Superior temporal gyrus (tissue), 1 donor: ENCODE measurements around the gene IPO13.
A peak's percentile ranks its signal among the peaks of the same experiment; 100 is the strongest.

Experiments used
- DNase-seq: peaks from one replicate; pipeline ENCODE4 v3.0.0-alpha.2; 2016; ENCODE audit errors: extremely low spot score

The IPO13 gene

DNA sequence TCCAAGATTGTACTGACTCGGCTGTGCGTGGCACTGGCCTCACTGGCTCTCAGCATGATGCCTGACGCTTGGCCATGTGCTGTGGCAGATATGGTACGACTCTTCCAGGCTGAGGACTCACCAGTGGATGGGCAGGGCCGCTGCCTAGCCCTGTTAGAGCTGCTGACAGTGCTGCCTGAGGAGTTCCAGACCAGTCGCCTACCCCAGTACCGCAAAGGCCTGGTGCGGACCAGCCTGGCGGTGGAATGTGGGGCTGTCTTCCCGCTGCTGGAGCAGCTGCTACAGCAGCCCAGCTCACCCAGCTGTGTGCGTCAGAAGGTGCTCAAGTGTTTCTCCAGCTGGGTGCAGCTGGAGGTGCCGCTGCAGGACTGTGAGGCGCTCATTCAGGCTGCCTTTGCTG, 2.9 kb downstream of the IPO13 start:
- no peak for DNase-seq

GRCh38 chr1:43951021-43951985, 4.6 kb downstream of the IPO13 start:
- no peak for DNase-seq

- DNase-seq, result peak; percentile 62
Observed at GRCh38 chr1:43952731-43953346, 6.1 kb downstream of the IPO13 start.

DNA sequence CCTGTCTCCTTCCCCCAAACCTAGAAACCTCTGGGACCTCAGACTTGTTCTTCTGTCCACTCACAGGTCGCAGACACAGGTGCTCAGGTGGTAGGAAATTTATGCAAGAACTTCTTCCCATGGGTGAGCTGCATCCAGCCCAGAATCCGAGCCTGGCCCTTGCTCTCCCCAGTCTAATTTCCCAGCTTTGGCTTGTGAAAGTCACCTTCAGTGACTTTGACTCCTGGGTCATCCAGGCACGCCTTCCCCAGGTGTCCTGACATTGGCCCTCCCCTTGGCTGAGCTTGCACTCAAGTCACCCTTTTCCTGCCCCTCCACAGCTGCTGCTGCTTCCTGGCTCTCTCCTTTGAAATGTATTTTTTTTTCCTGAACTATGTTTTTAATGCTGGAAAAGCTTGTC, 6.6 kb downstream of the IPO13 start:
- no peak for DNase-seq

DNA sequence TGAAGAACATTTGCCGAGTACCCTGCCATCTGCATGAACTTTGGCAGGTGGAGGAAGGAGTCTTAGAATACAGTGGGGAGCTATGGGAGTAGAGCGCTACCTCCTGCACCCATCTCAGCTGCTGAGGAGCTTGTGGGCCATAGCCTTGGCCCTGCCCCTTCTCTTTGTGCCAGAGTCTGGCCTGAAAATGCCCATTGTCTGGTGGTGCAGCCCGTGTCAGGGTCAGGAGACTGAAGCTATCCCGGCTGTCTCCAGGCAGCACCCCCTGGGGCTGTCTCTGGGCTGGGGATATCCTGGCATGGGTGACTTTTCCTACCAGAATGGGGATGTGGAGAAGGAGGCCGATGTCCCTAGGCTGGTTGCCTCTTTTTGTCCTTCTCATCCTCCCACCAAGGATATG, 7.3 kb downstream of the IPO13 start:
- peak; percentile 94 for DNase-seq

DNA sequence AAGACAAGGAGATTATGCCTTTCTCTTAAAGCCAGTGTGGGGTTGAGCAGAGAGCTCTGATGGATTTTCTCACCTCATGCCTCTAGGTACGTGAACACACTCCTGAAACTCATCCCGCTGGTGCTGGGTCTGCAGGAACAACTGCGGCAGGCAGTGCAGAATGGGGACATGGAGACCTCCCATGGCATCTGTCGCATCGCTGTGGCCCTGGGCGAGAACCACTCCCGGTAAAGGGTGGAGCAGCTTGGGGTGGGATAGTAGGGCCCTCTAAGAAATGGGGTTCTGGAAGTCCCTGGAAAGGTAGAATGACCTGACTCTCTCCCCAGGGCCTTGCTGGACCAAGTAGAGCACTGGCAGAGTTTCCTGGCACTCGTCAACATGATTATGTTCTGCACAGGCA, 9.5 kb downstream of the IPO13 start:
- DNase-seq, result no peak

- DNase-seq, result no peak
Observed at GRCh38 chr1:43957407-43958040, 10.8 kb downstream of the IPO13 start.

DNA sequence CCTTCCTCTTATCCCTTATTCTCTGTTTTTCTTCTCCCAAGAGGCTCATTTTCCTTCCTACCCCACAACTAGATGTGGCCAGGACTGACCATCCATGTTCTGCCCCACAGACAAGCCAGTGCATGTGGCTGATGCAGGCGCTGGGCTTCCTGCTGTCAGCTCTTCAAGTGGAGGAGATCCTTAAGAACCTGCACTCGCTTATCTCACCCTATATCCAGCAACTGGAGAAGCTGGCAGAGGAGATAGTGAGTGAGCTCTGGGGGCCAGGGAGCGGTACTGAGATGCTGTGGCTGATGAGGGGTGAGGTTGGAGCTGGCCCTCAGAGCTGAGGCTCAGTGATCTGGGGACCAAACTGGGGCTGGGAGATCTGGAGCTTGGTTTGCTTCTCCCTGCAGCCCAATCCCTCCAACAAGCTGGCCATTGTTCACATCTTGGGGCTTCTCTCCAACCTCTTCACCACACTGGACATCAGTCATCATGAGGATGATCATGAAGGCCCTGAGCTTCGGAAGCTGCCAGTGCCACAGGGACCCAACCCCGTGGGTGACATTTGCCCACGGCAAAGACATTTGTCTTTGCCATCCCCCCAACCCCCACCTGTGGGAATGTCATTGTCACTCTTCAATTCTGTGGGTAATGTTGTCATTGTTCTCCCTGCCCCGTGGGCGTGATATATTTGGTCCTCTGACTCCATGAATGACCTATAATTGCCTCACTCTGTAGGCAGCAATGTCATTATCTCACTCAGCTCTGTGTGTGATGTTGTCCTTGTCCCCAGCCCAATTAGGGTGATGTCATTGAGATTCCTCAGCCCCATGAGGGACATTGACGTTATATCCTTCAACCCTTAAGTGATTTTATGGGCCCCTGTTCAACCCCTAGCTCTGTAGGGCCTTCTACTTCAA, 11.9 kb downstream of the IPO13 start:
- peak; percentile 57 for DNase-seq

DNA sequence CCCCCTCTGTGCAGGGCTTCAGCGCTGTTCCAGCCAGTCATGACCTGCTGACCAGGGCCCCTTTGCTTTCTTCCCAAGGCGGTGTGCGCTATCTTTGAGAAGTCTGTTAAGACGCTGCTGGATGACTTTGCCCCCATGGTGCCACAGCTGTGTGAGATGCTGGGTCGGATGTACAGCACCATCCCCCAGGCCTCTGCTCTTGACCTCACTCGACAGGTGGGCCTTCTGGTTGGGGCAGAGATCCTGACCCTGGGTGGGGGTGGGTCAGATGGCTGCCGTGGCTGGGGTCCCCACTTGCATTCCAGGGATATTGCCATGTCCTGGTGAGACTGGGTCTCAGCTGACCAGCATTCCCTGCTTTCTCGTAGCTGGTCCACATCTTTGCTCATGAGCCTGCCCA, 14.0 kb downstream of the IPO13 start:
- no peak for DNase-seq

GRCh38 chr1:43961692-43962091, 14.9 kb downstream of the IPO13 start:
- no peak for DNase-seq

GRCh38 chr1:43962324-43962723, 15.6 kb downstream of the IPO13 start:
- DNase-seq, result peak; percentile 84

DNA sequence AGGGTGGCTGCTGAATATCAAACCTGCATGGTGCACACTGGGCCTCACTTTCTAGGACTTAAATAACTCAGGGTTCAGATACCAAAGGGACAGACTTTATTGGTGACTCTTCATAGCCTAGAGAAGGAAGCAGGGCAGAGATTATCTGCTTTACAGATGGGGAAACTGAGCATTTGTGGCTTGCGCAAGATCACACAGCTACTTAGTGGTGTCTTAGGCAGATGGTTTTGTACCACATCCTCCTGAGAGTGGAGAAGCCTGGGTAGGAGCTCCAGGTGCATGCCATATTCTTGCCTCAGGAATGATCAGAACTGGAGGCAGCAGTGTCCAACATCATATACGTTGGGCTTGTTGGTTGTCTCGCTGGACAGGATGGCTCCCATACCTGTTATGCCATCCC, 16.3 kb downstream of the IPO13 start:
- no peak for DNase-seq

DNA sequence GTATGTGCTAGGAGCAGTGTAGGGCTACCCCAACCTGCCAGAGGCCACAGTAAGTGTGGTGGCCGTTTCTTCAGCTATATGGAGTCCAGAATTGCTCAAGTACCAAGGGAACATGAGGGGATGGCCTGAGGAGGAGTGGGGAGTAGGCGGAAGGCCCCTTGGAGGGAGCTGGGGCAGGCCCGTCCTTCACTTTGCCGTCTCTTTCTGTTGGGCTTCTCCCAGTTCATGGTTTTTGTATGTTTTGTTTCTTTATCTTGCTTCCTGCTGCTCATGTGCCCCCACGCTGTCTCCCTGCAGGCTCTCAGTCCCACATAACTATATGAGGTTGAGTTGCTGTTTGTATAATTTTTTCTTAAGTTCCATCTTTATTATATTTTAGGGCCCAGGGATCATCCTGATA, 17.1 kb downstream of the IPO13 start:
- DNase-seq, result no peak

- no peak for DNase-seq
Observed at GRCh38 chr1:43965316-43965715, 18.6 kb downstream of the IPO13 start.

- no peak for DNase-seq
Observed at GRCh38 chr1:43968348-43968948, 21.7 kb downstream of the IPO13 start.

DNA sequence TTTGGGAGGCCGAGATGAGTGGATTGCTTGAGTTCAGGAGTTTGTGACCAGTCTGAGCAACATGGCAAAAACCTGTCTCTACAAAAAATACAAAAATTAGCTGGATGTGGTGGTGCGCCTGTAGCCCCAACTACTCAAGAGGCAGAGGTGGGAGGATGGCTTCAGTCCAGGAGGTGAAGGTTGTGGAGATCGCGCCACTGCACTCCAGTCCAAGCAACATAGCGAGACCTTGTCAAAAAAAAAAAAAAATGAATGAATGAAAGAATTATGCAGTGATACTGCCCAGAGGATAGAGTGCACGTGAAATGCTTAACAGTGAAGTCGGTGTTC, 22.6 kb downstream of the IPO13 start:
- DNase-seq, result no peak

DNA sequence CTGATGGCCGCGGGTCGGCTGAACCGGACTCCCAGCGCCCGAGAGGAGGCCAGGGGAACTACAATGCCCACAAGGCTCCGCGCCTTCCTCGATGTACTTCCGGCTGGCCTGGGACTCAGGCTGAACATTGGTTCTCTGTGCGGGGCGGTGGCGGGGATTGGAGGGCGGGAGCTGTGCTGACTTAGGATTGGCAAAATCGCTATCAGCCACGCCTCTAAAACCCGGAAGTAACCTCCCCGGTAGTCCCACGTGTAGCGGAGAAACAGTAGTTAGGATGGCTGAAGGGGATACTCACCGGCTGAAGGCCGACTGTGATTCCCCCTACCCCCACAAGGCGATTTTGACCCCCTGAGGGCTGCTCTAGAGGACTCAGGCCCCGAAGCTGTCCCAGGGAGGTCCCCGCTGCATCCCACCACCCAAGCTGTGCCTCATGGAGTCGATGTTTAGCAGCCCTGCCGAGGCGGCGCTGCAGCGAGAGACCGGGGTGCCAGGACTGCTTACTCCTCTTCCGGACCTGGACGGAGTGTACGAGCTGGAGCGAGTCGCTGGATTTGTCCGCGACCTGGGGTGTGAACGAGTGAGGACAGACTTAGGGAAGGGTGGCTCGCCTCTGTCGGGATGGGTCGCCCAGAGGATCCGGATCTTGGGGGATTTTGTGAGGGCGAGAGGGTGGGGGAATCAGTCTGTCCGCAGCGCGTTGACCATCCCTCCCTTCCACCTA, 23.2 kb downstream of the IPO13 start, which contains the start of gene DPH2:
Gene DPH2, plus strand, starts transcription at position 265 of the 721 bp plus-strand sequence. Its CDS starts 166 bp downstream, at position 431.
- peak; percentile 98 for DNase-seq

DNA sequence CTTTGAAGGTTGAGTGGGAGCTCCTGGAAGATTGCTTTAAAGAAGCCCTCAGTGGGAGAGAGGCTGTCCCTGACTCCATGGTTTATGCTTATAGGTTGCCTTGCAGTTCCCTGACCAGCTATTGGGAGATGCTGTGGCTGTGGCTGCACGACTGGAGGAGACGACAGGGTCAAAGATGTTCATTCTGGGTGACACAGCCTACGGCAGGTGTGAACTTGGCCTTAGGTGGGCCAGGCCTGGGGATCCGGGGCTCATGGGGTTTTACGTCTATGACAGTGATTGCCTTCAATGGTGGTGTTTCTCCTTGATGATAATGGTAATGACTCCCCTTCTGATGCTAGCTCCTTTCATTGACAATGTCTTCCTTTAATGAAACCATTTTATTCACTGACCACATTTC, 23.8 kb downstream of the IPO13 start:
- no peak for DNase-seq

DNA sequence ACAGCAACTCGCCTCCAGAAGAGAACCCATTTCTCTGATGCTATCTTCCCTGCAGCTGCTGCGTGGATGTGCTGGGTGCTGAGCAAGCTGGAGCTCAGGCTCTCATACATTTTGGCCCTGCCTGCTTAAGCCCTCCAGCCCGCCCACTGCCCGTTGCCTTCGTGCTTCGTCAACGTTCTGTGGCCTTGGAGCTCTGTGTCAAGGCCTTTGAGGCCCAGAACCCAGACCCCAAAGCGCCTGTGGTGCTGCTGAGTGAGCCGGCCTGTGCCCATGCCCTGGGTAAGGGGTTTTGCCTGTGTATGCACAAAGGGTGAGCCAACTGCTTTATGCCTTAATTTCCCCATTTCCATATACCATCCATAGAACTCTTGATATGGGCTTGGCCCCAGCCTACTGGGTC, 24.2 kb downstream of the IPO13 start:
- no peak for DNase-seq

- DNase-seq, result no peak
Observed at GRCh38 chr1:43971336-43971980, 24.7 kb downstream of the IPO13 start.
